Left lung (tissue), 10 donors: ENCODE results near the gene ITPK1. TPM values are rescaled to one million over a fixed set of nuclear protein-coding genes. Genes with fewer than 3 reads are reported as not detected.

Source experiments
- ATAC-seq: fragments of 200-7000 bp; cut with Tn5 transposase; one replicate; pipeline ENCODE4 v1.9.1; 2020; ENCODE audit warnings: moderate library complexity
- DNase-seq, 4 donors: peaks; one replicate each; pipeline ENCODE4 v3.0.0-alpha.2; 2013 to 2020
- H3K27ac ChIP-seq, 2 donors: fragments of 200-600 bp; sonication (generic) in 1 of 2; one replicate each; pipeline versions ENCODE4 v1.5.0 to v1.8.0; 2020 to 2021
- H3K27me3 ChIP-seq, 2 donors: fragments of 200-600 bp; sonication (generic) in 1 of 2; one replicate each; pipeline versions ENCODE4 v1.5.0 to v1.8.0; 2020 to 2021
- H3K36me3 ChIP-seq, 2 donors: fragments of 200-600 bp; sonication (generic) in 1 of 2; one replicate each; pipeline versions ENCODE4 v1.5.0 to v1.8.0; 2020 to 2021
- H3K4me1 ChIP-seq, 2 donors: fragments of 200-600 bp; one replicate each; pipeline ENCODE4 v1.8.0; 2021
- H3K4me3 ChIP-seq, 2 donors: fragments of 200-600 bp; sonication (generic) in 1 of 2; one replicate each; pipeline versions ENCODE4 v1.5.0 to v1.8.0; 2020 to 2021; ENCODE audit warnings: mild to moderate bottlenecking in 1 of 2
- H3K9me3 ChIP-seq, 2 donors: fragments of 200-600 bp; sonication (generic) in 1 of 2; one replicate each; pipeline versions ENCODE4 v1.5.0 to v1.8.0; 2020 to 2021
- CTCF ChIP-seq, 2 donors: fragments of 200-600 bp; sonication (generic) in 1 of 2; IDR thresholded peaks; one replicate each; pipeline versions ENCODE4 v1.5.0 to v1.8.0; 2021; ENCODE audit warnings: antibody characterized with exemption in 2 of 2
- intact Hi-C, 2 donors: fragments of 100-400 bp; cut with DNase I; formaldehyde crosslinking; loops; one replicate each; pipeline versions ENCODE4 v1.11.2 to v1.14.2; 2022
- polyA plus RNA-seq, 6 donors: library from polyadenylated mRNA; unstranded; fragments of 120-200 nt; gene quantifications; one replicate each; pipeline ENCODE4 v1.2.1, GENCODE V29; 2013; ENCODE audit not compliant: insufficient read length in 6 of 6
- total RNA-seq, 2 donors: library from RNA; stranded (reverse); fragmentation: NEBNext Ultra II Directional; extraction: Animal tissue kit (Norgen Biotek cat#: 25700); gene quantifications; one replicate each; pipeline ENCODE4 v1.2.1, GENCODE V29; 2021
- donor health status: DM: no; HTN: yes; CAD: no.
- donor health status: DM: no; HTN: no; CAD: no.

Gene ITPK1
- total and polyA plus RNA-seq, 8 donors: 18.1 to 108 (median 20.8) TPM

- Histone ChIP-seq H3K9me3 (peaks cover 0 to 19% of the 10 kb centered on the region in 2 donors), H3K36me3 (no peaks in the 10 kb centered on the region), H3K27me3 (peaks cover 0 to 13% of the 10 kb centered on the region in 2 donors), H3K4me1 (no peaks in the 10 kb centered on the region), H3K27ac (no peak overlapping the region), H3K4me3 (no peak overlapping the region)
- no peak for TF ChIP-seq CTCF (IDR thresholded peaks at IDR 0.05)
- DNase-seq: no peak
- intact Hi-C loops: no loop called here
- ATAC-seq: no peak
Observed at GRCh38 chr14:92890830-92891588, 224.7 kb downstream of the ITPK1 start.

GRCh38 chr14:92888896-92889295 is 226.8 kb downstream of the ITPK1 start:
- Histone ChIP-seq H3K9me3 (peaks cover 0 to 16% of the 10 kb centered on the region in 2 donors), H3K4me1 (no peaks in the 10 kb centered on the region), H3K27ac (no peak overlapping the region), H3K36me3 (no peaks in the 10 kb centered on the region), H3K4me3 (no peak overlapping the region), H3K27me3 (peaks cover 0 to 29% of the 10 kb centered on the region in 2 donors)
- ATAC-seq (no peak), DNase-seq (no peak)
- TF ChIP-seq CTCF (IDR thresholded peaks at IDR 0.05): no peak
- intact Hi-C loops: no loop called here

- ATAC-seq: no peak
- Histone ChIP-seq H3K27me3 (peaks cover 0 to 38% of the 10 kb centered on the region in 2 donors), H3K4me1 (no peaks in the 10 kb centered on the region), H3K27ac (no peak overlapping the region), H3K4me3 (no peak overlapping the region), H3K36me3 (no peaks in the 10 kb centered on the region), H3K9me3 (no peaks in the 10 kb centered on the region)
- intact Hi-C loops: no loop called here
- no peak for TF ChIP-seq CTCF (IDR thresholded peaks at IDR 0.05)
- DNase-seq: no peak
Observed at GRCh38 chr14:92887157-92887556, 228.6 kb downstream of the ITPK1 start.

Other genes with a start within 250 kb of the ITPK1 start
- under 1 TPM in 1 of 2 donors, not detected in 1; 0.12 TPM for gene CHGA, start 192.8 kb downstream of the ITPK1 start, total RNA-seq
- gene CHGA, start 192.8 kb downstream of the ITPK1 start, polyA plus RNA-seq: 1 to 10 TPM; 2.2 to 4.5 (median 3.1) TPM
- 10 to 100 TPM; 20.3 to 28.9 TPM for gene MOAP1, start 69.0 kb upstream of the ITPK1 start, total RNA-seq
- 10 to 100 TPM; 31.2 to 37.0 (median 35.3) TPM for gene MOAP1, start 69.0 kb upstream of the ITPK1 start, polyA plus RNA-seq
- gene LYSET, start 69.4 kb upstream of the ITPK1 start, total RNA-seq: 10 to 100 TPM; 29.1 to 42.7 TPM
- 10 to 100 TPM; 21.9 to 24.9 (median 22.7) TPM for gene LYSET, start 69.4 kb upstream of the ITPK1 start, polyA plus RNA-seq
- 10 to 100 TPM; 12.2 to 12.9 TPM for gene GON7, start 91.1 kb upstream of the ITPK1 start, total RNA-seq
- 10 to 100 TPM; 11.7 to 16.5 (median 14.3) TPM for gene GON7, start 91.1 kb upstream of the ITPK1 start, polyA plus RNA-seq
- 10 to 100 TPM; 19.4 to 21.2 TPM for gene UBR7, start 91.3 kb upstream of the ITPK1 start, total RNA-seq
- 10 to 100 TPM; 28.4 to 37.3 (median 32.4) TPM for gene UBR7, start 91.3 kb upstream of the ITPK1 start, polyA plus RNA-seq
- gene BTBD7, start 217.1 kb upstream of the ITPK1 start, total RNA-seq: 10 to 100 TPM; 32.1 to 35.9 TPM
- gene BTBD7, start 217.1 kb upstream of the ITPK1 start, polyA plus RNA-seq: 10 to 100 TPM; 37.5 to 42.8 (median 39.5) TPM
- not detected for gene COX8C, start 231.3 kb upstream of the ITPK1 start, total RNA-seq
- under 1 TPM in 4 of 6 donors, not detected in 2; 0.36 to 0.44 (median 0.40) TPM for gene COX8C, start 231.3 kb upstream of the ITPK1 start, polyA plus RNA-seq